H7 (cell line): ENCODE results near the gene FRAS1. TPM values are rescaled to one million over a fixed set of nuclear protein-coding genes. Genes with fewer than 3 reads are reported as not detected.
"Not testable (repeated sequence)": the region's sequence is repeated elsewhere in the genome, so short reads cannot be mapped to it uniquely, and the experiment has no call there.

Experiments used
- DNase-seq: peaks from one replicate; pipeline ENCODE4 v3.0.0; 2012
- H3K27me3 ChIP-seq: 2 replicates; pipeline ENCODE4 v1.6.0; 2011; ENCODE audit warnings: mild to moderate bottlenecking, low read length; ENCODE audit not compliant: control insufficient read depth, insufficient read depth
- H3K36me3 ChIP-seq: replicated peaks from 2 replicates; pipeline ENCODE4 v1.5.1; 2011; ENCODE audit warnings: low read length; ENCODE audit not compliant: control insufficient read depth, insufficient read depth
- H3K4me3 ChIP-seq: 2 replicates; pipeline ENCODE4 v1.5.1; 2011; ENCODE audit warnings: low read depth, mild to moderate bottlenecking, control low read depth, low read length, moderate library complexity; ENCODE audit not compliant: insufficient read depth
- total RNA-seq: library from RNA; depleted of rRNA; stranded (reverse); fragments of >200 nt; shearing (Covaris generic); gene quantifications from 2 replicates; pipeline ENCODE4 v1.2.3, GENCODE V29; 2014

The FRAS1 gene
- total RNA-seq, 1 experiment from 2014 or later = 20.9 TPM

- H3K36me3 ChIP-seq = peaks cover 8% of the 10 kb centered on the region
- DNase-seq = no peak
- no peak overlapping the region for H3K4me3 ChIP-seq
Observed at GRCh38 chr4:78482281-78482680, 425.2 kb downstream of the FRAS1 start.

GRCh38 chr4:78483811-78484210 lies 426.7 kb downstream of the FRAS1 start:
- no peak for DNase-seq
- Histone ChIP-seq H3K27me3 (no peaks in the 10 kb centered on the region), H3K36me3 (peaks cover 3% of the 10 kb centered on the region; the same call in 1 of the 2 replicates), H3K4me3 (no peak overlapping the region)

More at GRCh38 chr4:78482281-78482680, 425.2 kb downstream of the FRAS1 start:
- no peaks in the 10 kb centered on the region for H3K27me3 ChIP-seq

- DNase-seq = no peak
- Histone ChIP-seq H3K4me3 (no peak overlapping the region), H3K27me3 (no peaks in the 10 kb centered on the region), H3K36me3 (peaks cover 3% of the 10 kb centered on the region; the same call in 1 of the 2 replicates)
Observed at GRCh38 chr4:78484574-78484973, 427.5 kb downstream of the FRAS1 start.

DNA sequence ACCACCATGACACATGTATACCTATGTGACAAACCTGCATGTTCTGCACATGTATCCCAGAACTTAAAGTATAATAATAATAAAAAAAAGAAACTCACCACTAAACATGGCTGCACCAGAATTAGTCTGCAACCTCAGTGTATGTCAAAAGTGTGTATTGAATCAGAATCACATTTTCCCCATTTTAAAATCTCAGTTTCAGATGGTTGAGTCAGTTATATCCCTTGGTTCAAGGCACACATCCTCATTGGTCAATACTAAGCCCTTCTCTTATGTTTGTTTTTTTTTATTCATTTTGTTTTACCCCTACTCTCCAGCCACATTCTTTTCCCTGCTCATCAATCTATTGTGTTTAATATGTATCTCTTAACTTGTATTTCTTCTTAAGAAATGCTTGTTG lies 436.6 kb downstream of the FRAS1 start:
- Histone ChIP-seq H3K27me3 (no peaks in the 10 kb centered on the region), H3K4me3 (no peak overlapping the region), H3K36me3 (no peaks in the 10 kb centered on the region; the same call in 1 of the 2 replicates)
- no peak for DNase-seq

GRCh38 chr4:78496021-78496643 lies 439.0 kb downstream of the FRAS1 start:
- Histone ChIP-seq H3K27me3 (no peaks in the 10 kb centered on the region), H3K4me3 (no peak overlapping the region), H3K36me3 (no peaks in the 10 kb centered on the region)
- DNase-seq = no peak

DNA sequence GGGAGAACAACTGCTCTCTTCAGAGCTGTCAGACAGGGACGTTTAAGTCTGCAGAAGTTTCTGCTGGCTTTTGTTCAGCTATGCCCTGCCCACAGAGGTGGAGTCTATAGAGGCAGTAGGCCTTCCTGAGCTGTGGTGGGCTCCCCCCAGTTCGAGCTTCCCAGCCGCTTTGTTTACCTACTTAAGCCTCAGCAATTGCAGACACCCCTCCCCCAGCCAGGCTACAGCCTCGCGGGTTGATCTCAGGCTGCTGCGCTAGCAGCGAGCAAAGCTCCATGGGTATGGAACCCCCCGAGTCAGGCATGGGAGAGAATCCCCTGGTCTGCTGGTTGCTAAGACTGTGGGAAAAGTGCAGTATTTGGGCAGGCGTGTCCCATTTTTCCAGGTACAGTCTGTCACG lies 449.1 kb downstream of the FRAS1 start:
- H3K27me3 ChIP-seq, H3K36me3 ChIP-seq, DNase-seq, H3K4me3 ChIP-seq: not testable (repeated sequence)

GRCh38 chr4:78509043-78509442 lies 451.9 kb downstream of the FRAS1 start:
- Histone ChIP-seq H3K27me3 (no peaks in the 10 kb centered on the region), H3K4me3 (no peak overlapping the region), H3K36me3 (peaks cover 3% of the 10 kb centered on the region; the same call in 1 of the 2 replicates)
- no peak for DNase-seq

DNA sequence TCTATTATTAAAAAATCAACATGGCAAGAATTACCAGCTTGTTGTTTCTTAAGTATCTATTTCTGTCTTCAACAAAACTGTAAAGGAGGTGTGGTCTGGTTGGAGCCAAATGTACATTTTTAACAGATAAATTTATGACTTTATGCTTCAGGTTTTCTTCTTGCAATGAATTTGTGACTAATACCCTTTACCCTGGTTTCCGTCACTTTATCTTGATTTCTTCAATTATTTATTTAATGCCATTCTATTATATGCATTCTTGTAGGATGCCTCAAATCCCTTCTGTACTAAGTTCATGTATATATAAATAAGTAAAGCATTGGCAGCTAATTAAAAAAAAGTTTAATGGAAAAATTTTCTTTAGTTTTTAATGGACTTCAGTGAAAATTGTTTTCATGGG lies 453.0 kb downstream of the FRAS1 start:
- H3K4me3 ChIP-seq = no peak overlapping the region
- peaks cover 3% of the 10 kb centered on the region; the same call in 1 of the 2 replicates for H3K36me3 ChIP-seq
- no peaks in the 10 kb centered on the region for H3K27me3 ChIP-seq
- no peak for DNase-seq

- no peaks in the 10 kb centered on the region for H3K27me3 ChIP-seq
- H3K36me3 ChIP-seq = peaks cover 3% of the 10 kb centered on the region; the same call in 1 of the 2 replicates
- no peak for DNase-seq
- no peak overlapping the region for H3K4me3 ChIP-seq
Observed at GRCh38 chr4:78510681-78511080, 453.6 kb downstream of the FRAS1 start.

DNA sequence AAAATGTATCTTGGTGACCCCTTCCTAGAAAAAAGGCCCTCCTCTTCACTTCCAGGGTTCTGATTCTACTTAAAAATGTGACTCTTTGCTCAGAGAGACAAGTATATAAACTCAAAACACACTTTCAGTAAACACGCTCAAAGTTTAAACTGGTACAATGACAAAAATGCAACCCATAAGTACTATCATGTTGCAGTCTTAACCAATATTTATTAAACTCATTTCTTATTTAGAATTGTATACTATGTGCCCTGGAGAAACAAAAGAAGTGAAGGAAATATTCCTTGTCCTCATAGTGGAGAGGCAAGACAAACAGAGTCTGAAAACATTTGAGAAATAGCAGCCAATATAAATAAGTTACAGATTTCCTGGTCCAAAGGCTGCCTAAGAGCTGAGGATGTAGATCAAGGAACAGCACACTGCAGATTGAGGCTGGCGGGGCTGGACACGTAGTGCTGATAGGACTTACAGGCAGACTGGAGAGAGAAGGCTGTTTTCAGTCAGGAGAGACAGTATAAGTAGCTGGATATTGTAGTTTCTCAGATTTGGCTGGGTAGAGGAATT lies 455.3 kb downstream of the FRAS1 start:
- Histone ChIP-seq H3K36me3 (peaks cover 3% of the 10 kb centered on the region; the same call in 1 of the 2 replicates), H3K4me3 (no peak overlapping the region), H3K27me3 (no peaks in the 10 kb centered on the region)
- no peak for DNase-seq

GRCh38 chr4:78513411-78513975 lies 456.4 kb downstream of the FRAS1 start:
- DNase-seq = no peak
- Histone ChIP-seq H3K4me3 (no peak overlapping the region), H3K27me3 (no peaks in the 10 kb centered on the region), H3K36me3 (peaks cover 3% of the 10 kb centered on the region; the same call in 1 of the 2 replicates)

DNA sequence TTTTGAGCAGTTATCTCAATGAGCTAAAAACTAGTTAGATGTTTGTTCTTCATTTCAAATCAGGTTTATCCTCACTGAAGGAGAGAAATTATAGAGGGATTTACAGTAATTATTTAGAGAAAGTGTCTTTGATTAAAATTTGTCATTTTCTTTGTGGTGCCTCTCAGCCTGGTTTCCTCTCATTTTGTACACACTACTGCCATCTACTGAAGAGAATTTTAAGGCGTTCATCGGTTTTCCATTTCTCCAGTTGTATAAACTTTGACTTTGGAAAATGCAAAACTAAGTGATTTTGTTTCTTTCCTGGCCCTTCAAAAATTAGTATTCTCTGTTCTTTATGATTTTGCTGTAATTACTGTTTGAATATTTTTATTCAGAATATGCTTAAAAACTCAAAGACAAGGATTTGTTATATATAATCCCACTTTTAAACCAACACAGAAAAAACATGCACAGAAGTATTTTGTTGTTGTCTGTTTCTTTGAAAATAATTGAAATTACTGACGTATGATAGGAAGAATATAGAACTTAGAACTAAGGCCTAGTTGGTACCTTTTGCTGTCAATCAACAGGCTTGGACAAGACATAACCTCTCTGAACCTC lies 460.0 kb downstream of the FRAS1 start:
- H3K36me3 ChIP-seq = peaks cover 1% of the 10 kb centered on the region; the same call in 1 of the 2 replicates
- H3K4me3 ChIP-seq = no peak overlapping the region
- DNase-seq = peak; percentile 21
- H3K27me3 ChIP-seq = no peaks in the 10 kb centered on the region

GRCh38 chr4:78518561-78518960 lies 461.4 kb downstream of the FRAS1 start:
- no peak for DNase-seq
- peaks cover 1% of the 10 kb centered on the region; the same call in 1 of the 2 replicates for H3K36me3 ChIP-seq
- H3K4me3 ChIP-seq = no peak overlapping the region
- H3K27me3 ChIP-seq = no peaks in the 10 kb centered on the region

DNA sequence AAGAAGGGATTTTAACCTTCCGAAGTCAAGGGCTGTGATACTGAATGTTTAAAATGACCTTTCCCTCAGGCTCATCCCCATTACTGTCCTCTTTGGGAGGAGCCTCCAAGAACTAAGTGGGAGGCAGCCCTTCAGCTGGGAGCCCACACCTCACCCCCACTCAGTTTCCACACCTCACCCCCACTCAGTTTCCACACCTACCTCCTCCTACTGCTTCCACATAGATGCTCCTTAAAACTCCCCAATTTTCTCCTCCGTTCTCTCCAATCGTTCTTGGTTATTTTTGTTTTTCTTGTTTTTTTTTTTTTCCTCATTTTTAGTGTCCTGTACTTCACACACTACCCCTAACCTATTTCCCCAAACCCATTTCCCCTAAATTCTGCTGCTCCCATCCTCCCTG lies 462.8 kb downstream of the FRAS1 start:
- DNase-seq = no peak
- H3K4me3 ChIP-seq = no peak overlapping the region
- no peaks in the 10 kb centered on the region for H3K27me3 ChIP-seq
- no peaks in the 10 kb centered on the region; the same call in 1 of the 2 replicates for H3K36me3 ChIP-seq

DNA sequence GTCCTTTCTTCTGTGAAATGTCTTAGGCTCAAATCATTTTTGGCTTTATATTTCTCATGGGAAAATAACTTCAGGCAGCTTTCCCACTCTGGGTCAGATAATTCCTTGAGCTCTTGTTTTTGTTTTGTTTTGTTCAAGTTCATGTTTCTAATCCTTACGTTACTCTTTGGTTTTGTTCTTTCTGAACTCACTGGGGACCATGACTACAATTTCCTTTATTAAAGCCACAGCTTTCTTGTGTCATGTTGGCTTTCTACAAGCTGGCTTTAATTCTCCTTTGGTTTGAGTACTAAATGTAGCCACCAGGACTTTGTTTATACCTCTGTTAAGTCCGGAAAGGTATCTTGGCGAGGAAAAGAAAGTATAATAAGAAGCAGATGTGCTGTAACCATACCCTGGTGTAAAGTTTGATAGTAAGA lies 463.7 kb downstream of the FRAS1 start:
- Histone ChIP-seq H3K36me3 (no peaks in the 10 kb centered on the region; the same call in 1 of the 2 replicates), H3K4me3 (no peak overlapping the region)
- DNase-seq = no peak

More for the DNA sequence above, 463.7 kb downstream of the FRAS1 start:
- H3K27me3 ChIP-seq = no peaks in the 10 kb centered on the region
